SK-N-SH (cell line): ENCODE results near the gene PAX9. TPM values are rescaled to one million over a fixed set of nuclear protein-coding genes. Genes with fewer than 3 reads are reported as not detected.

Experiments used
- CTCF ChIA-PET: fragments of 300-600, 350-600 bp; formaldehyde crosslinking; extraction: SDS; loops from one replicate; lab custom pipeline; 2021; lab: Yijun Ruan, JAX
- POLR2A ChIA-PET: fragments of 350-600 bp; sonication (Branson Sonifier 250); formaldehyde crosslinking; extraction: SDS; loops from one replicate; lab custom pipeline; 2020; ENCODE audit warnings: antibody characterized with exemption, inconsistent platforms; lab: Yijun Ruan, JAX
- DNase-seq: peaks from one replicate; pipeline ENCODE4 v3.0.0; 2012
- H2AFZ ChIP-seq: fragments of 200-600 bp; sonication (generic); 2 replicates; pipeline ENCODE4 v1.8.1; 2016; ENCODE audit warnings: antibody characterized with exemption, mild to moderate bottlenecking, low read depth
- H3F3A ChIP-seq: fragments of 200-600 bp; sonication (generic); replicated peaks from 2 replicates; pipeline ENCODE3; 2016; ENCODE audit warnings: antibody characterized with exemption, mild to moderate bottlenecking; ENCODE audit not compliant: insufficient read depth
- H3K27ac ChIP-seq, 2 experiments: fragments of 200-500 bp in 1 of 2; fragments of 200-600 bp in 1 of 2; sonication (Bioruptor generic) in 1 of 2; sonication (generic), shearing (Covaris generic) in 1 of 2; 2 replicates each; pipeline versions ENCODE4 v1.5.1 to v1.6.1; 2014 to 2016; ENCODE audit warnings: low read depth in 2 of 2, inconsistent platforms in 1 of 2, low read length in 1 of 2, mild to moderate bottlenecking in 1 of 2, mixed read lengths in 1 of 2
- H3K27me3 ChIP-seq: fragments of 200-600 bp; sonication (generic), shearing (Covaris generic); 2 replicates; pipeline ENCODE4 v1.6.1; 2016; ENCODE audit warnings: mixed run types; ENCODE audit not compliant: insufficient read depth
- H3K36me3 ChIP-seq, 2 experiments: fragments of 200-500 bp in 1 of 2; fragments of 200-600 bp in 1 of 2; sonication (Bioruptor generic) in 1 of 2; sonication (generic) in 1 of 2; replicated peaks in 1 of 2; 2 replicates each; pipeline versions ENCODE3 to v1.5.1; 2014 to 2016; ENCODE audit warnings: low read length in 1 of 2, mild to moderate bottlenecking in 1 of 2; ENCODE audit not compliant: insufficient read depth in 2 of 2, control insufficient read depth in 1 of 2
- H3K4me1 ChIP-seq, 2 experiments: fragments of 200-500 bp in 1 of 2; fragments of 200-600 bp in 1 of 2; sonication (Bioruptor generic) in 1 of 2; sonication (generic), shearing (Covaris generic) in 1 of 2; 2 replicates each; pipeline versions ENCODE4 v1.5.1 to v1.6.1; 2014 to 2016; ENCODE audit warnings: low read depth in 1 of 2, low read length in 1 of 2, mixed run types in 1 of 2; ENCODE audit not compliant: insufficient read depth in 2 of 2, control insufficient read depth in 1 of 2
- H3K4me2 ChIP-seq: fragments of 200-600 bp; sonication (generic), shearing (Covaris generic); 2 replicates; pipeline ENCODE4 v1.6.1; 2017; ENCODE audit warnings: mixed run types
- H3K4me3 ChIP-seq, 2 experiments: fragments of 200-500 bp in 1 of 2; fragments of 200-600 bp in 1 of 2; sonication (Bioruptor generic) in 1 of 2; sonication (generic), shearing (Covaris generic) in 1 of 2; 2 replicates each; pipeline versions ENCODE4 v1.5.1 to v1.8.1; 2014 to 2016; ENCODE audit warnings: low read depth in 2 of 2, inconsistent platforms in 1 of 2, low read length in 1 of 2, mild to moderate bottlenecking in 1 of 2, mixed read lengths in 1 of 2, moderate library complexity in 1 of 2
- H3K79me2 ChIP-seq: fragments of 200-600 bp; sonication (generic); 2 replicates; pipeline ENCODE4 v1.8.1; 2017; ENCODE audit warnings: mild to moderate bottlenecking; ENCODE audit not compliant: insufficient read depth
- H3K9ac ChIP-seq: fragments of 200-600 bp; sonication (generic); 2 replicates; pipeline ENCODE4 v1.6.1; 2017; ENCODE audit warnings: mixed run types
- H3K9me2 ChIP-seq: fragments of 200-600 bp; sonication (generic); 2 replicates; pipeline ENCODE4 v1.6.1; 2017; ENCODE audit warnings: mixed run types
- H3K9me3 ChIP-seq: fragments of 200-600 bp; sonication (generic); 2 replicates; pipeline ENCODE4 v1.6.1; 2017; ENCODE audit warnings: mixed run types, mild to moderate bottlenecking, moderate library complexity
- H4K20me1 ChIP-seq: fragments of 200-600 bp; sonication (generic); 2 replicates; pipeline ENCODE4 v1.6.1; 2017; ENCODE audit warnings: mild to moderate bottlenecking, mixed run types; ENCODE audit not compliant: insufficient read depth
- CHD2 ChIP-seq: fragments of 150-350 bp; IDR thresholded peaks from 2 replicates; pipeline ENCODE4 v1.6.1; 2018; ENCODE audit warnings: low read length; ENCODE audit not compliant: partially characterized antibody
- ELF1 ChIP-seq: IDR thresholded peaks from 2 replicates; pipeline ENCODE4 v1.4.0; 2012
- EP300 ChIP-seq, 2 experiments: IDR thresholded peaks; 2 replicates each; pipeline versions ENCODE4 v1.4.0 to v1.6.1; 2012; ENCODE audit warnings: borderline replicate concordance in 1 of 2, low read depth in 1 of 2, low read length in 1 of 2
- EZH2phosphoT487 ChIP-seq: fragments of 200-600 bp; sonication (generic); IDR thresholded peaks from 2 replicates; pipeline ENCODE4 v1.6.1; 2017; ENCODE audit warnings: low read depth, mixed run types, mild to moderate bottlenecking, antibody characterized with exemption, moderate library complexity, borderline replicate concordance
- FOSL2 ChIP-seq: IDR thresholded peaks from 2 replicates; pipeline ENCODE4 v1.4.0; 2012; ENCODE audit warnings: low read depth, mild to moderate bottlenecking, moderate library complexity, borderline replicate concordance
- GABPA ChIP-seq: IDR thresholded peaks from 2 replicates; pipeline ENCODE4 v1.4.0; 2012; ENCODE audit warnings: low read depth, mild to moderate bottlenecking
- GATA2 ChIP-seq: sonication (generic); formaldehyde crosslinking; IDR thresholded peaks from 2 replicates; pipeline ENCODE4 v1.5.0; 2020; ENCODE audit warnings: mild to moderate bottlenecking, missing genetic modification reagents
- NFIC ChIP-seq: IDR thresholded peaks from 2 replicates; pipeline ENCODE4 v1.4.0; 2012; ENCODE audit warnings: borderline replicate concordance
- PBX3 ChIP-seq: IDR thresholded peaks from 2 replicates; pipeline ENCODE4; 2012
- RCOR1 ChIP-seq: fragments of 150-350 bp; IDR thresholded peaks from 2 replicates; pipeline ENCODE4 v1.6.1; 2017; ENCODE audit warnings: antibody characterized with exemption, low read length
- REST ChIP-seq: IDR thresholded peaks from 2 replicates; pipeline ENCODE4 v1.6.1; 2012; ENCODE audit warnings: mild to moderate bottlenecking, low read depth, low read length, moderate library complexity
- USF1 ChIP-seq: IDR thresholded peaks from 2 replicates; pipeline ENCODE4 v1.4.0; 2012; ENCODE audit warnings: low read depth, borderline replicate concordance
- YY1 ChIP-seq: IDR thresholded peaks from 2 replicates; pipeline ENCODE4 v1.4.0; 2012; ENCODE audit warnings: low read depth, mild to moderate bottlenecking
- WGBS: methylation state at CpG from one replicate; pipeline ENCODE4 v1.1.6; 2017; ENCODE audit warnings: low lambda C conversion rate; 5-methylcytosine and 5-hydroxymethylcytosine counted together
- polyA plus RNA-seq, 3 experiments: library from polyadenylated mRNA; depleted of rRNA; stranded (reverse); fragments of >200 nt; gene quantifications; 2 replicates each; pipeline ENCODE4 v1.2.3, GENCODE V29; 2012
- TF ChIP-seq, protein P1 (sequence below): IDR thresholded peaks from 2 replicates; pipeline ENCODE4 v1.4.0; 2012; ENCODE audit warnings: low read depth

PAX9 gene
- polyA plus RNA-seq, 1 of the 3 experiments (the other 2 are of a cell fraction) = not detected

- ChIA-PET POLR2A (no interaction called here), CTCF (no interaction called here)
- H2AFZ ChIP-seq = no peak overlapping the region
- H3K9me3 ChIP-seq = no peaks in the 10 kb centered on the region
- no peak overlapping the region for H3K4me3 ChIP-seq
- H3K4me1 ChIP-seq = no peaks in the 10 kb centered on the region
- no peak for DNase-seq
- H3K9ac ChIP-seq = no peak overlapping the region
- H3K27me3 ChIP-seq = no peaks in the 10 kb centered on the region
- no peaks in the 10 kb centered on the region for H3K36me3 ChIP-seq
- no peak overlapping the region for H3K4me2 ChIP-seq
- H3F3A ChIP-seq = no peaks in the 10 kb centered on the region
- H3K9me2 ChIP-seq = peaks cover 5% of the 10 kb centered on the region; the same call in 1 of the 2 replicates
- no peaks in the 10 kb centered on the region for H4K20me1 ChIP-seq
- 3% methylated on average over 3 of the region's 3 CpGs for WGBS
- no peaks in the 10 kb centered on the region for H3K79me2 ChIP-seq
- TF ChIP-seq PBX3 = no peak
- TF ChIP-seq USF1 = no peak
- no peak for TF ChIP-seq ELF1
- no peak for TF ChIP-seq GATA2 (CRISPR knock-in tag)
- no peak for TF ChIP-seq FOSL2
- TF ChIP-seq CHD2 = no peak
- no peak for TF ChIP-seq EP300 (IDR thresholded peaks at IDR 0.05; ENCODE audit: borderline replicate concordance in 1 of 2, low read depth in 1 of 2, low read length in 1 of 2)
- no peak for TF ChIP-seq NFIC
- no peak for TF ChIP-seq REST
- TF ChIP-seq RCOR1 = no peak
- no peak for TF ChIP-seq YY1
- TF ChIP-seq GABPA = no peak
- TF ChIP-seq EZH2phosphoT487 = no peak
- TF ChIP-seq, protein P1, sequence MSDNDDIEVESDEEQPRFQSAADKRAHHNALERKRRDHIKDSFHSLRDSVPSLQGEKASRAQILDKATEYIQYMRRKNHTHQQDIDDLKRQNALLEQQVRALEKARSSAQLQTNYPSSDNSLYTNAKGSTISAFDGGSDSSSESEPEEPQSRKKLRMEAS = no peak
- TF ChIP-seq, all 33 proteins: peak for 0
- H3K27ac ChIP-seq = no peak overlapping the region
Observed at GRCh38 chr14:36619131-36619530, 42.5 kb upstream of the PAX9 start.
